RKO (cell line): Measurements from ENCODE around the gene ADD3.
"Not testable (repeated sequence)": the region's sequence is repeated elsewhere in the genome, so short reads cannot be mapped to it uniquely, and the experiment has no call there.

Experiments used
- DNase-seq: peaks from one replicate; pipeline ENCODE4 v3.0.0-alpha.2; 2016; ENCODE audit warnings: low spot score

The ADD3 gene

DNA sequence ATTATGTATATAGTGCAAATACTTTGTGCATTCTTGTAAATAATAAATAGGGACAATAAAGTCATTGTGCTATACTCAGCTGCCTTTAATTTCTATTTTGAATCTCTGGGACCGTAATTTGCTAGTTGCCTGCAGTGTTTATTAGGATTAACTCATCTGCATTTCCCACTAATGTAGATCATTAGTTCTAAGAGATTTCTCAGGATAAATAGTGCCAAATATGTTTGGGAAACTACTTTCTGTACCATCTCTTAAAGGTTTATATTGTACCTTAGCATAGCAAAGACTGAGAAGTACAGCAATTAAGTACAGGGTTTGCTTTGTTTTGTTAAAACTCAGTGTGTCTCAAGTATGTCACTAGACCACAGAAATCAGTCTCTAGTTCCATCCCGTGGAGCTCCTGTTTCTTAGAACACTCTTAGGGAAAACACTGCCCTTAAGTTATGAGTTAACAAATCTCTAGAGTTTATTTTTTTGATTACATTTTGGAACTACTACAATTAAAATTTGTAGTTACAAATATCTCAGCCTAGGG is 26.0 kb downstream of the ADD3 start:
- DNase-seq = no peak

DNA sequence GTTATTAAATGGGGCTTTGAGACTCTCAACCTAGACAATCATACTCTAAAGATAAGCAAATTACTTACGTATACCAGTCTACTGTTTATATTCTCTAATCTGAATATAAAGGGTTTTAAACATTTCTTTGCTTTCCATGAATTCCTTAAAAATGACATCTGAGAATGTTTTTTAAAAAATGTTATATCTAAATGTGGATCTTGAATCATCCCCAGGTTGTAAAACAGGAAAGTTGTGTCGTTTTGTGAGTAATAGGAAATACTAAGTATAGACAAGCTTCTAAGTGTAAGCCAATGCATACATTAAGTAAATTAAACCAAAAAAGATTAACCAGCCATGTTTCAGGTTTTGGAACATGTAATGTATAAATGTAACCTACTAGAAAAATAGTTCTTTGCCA is 26.8 kb downstream of the ADD3 start:
- no peak for DNase-seq

DNA sequence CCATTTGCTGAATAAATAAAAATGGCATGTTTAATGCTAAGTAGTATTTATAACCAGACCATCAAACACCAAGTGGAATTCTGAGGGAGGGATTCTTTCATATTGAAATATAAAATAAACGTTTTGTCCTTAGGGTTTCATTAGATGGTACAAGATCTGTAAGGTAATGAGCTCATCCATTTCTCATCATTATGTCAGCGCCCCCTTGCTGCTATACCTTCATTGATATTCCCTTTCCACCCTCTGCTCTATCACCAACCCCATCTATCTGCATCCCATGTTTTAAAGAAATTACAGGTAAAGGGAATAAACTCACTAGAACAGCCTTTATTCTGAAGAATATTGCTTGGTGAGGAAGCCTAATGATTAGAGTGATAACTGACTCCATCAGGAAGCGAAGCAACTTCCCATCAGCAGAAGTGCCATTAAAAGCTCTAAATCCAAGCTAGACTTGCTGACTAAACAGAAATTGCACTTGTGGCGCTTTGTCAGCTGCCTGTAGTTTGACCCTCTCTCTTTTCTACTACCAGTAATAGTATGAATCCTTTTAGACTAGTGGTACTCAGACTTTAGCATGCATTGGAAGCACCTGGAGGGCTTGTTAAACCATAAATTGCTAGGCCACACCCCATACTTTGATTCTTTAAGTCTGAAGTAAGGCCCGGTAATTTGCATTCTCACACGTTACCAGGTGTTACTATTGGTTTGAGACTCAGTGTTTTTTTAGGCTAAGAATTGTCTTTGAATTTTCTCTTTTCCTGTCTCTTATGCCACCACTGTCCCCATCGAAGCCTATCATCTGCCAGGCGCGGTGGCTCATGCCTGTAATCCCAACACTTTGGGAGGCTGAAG is 27.5 kb downstream of the ADD3 start:
- DNase-seq = no peak

DNA sequence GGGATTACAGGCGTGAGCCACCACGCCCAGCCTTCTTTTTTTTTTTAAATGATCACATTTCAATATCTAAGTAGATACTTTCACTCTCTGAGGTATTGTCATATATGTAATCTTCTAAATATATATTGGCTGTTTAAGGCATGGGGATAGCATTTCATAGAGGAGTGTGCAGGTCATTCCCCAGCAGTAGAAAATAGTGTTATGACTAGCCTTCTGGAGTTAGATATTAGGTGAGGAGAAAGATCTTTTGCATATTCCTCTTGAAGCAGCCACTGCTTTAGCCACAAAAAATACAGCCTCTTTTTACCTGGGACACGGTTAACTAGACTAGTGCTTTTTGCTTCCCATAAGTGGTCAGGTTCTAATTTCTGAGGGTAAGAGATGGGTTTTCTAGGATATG is 28.9 kb downstream of the ADD3 start:
- DNase-seq = no peak

GRCh38 chr10:110039254-110039653 is 31.5 kb downstream of the ADD3 start:
- DNase-seq = no peak

DNA sequence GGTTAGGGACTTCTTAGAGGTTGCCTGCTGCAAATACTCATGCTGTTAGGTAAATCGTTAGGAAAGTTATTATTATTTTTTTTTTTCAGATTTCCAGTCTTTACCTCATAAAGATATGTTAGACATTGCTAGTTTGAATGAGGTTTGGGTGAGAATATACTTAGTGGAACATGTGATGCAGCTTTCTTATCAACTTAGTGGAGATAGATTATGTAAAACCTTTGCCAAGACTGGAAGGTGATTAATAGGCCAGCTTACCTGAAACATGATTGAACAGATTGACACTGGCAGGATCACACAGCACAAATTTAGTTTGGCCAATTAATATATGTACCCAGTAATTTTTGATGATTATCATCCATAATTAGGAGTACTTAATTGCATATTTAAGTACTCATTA is 32.3 kb downstream of the ADD3 start:
- DNase-seq = no peak

- DNase-seq = no peak
Observed at GRCh38 chr10:110040767-110041478, 33.1 kb downstream of the ADD3 start.

DNA sequence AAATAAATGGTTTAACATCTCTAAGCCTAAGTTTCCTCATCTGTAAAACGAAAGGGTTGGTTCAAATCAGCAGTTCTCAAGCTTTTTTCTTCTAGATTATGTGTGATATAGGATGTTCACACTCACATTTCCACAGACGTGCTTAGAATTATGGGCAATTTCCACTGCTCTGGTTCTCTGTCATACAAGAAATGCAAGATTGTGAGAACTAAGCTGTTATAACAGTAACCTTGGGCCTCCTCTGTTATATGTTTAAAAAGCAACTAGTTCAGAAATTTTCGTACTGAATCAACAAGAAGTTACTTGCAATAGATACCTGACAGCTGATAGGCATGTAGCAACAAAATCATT is 33.7 kb downstream of the ADD3 start:
- no peak for DNase-seq

DNA sequence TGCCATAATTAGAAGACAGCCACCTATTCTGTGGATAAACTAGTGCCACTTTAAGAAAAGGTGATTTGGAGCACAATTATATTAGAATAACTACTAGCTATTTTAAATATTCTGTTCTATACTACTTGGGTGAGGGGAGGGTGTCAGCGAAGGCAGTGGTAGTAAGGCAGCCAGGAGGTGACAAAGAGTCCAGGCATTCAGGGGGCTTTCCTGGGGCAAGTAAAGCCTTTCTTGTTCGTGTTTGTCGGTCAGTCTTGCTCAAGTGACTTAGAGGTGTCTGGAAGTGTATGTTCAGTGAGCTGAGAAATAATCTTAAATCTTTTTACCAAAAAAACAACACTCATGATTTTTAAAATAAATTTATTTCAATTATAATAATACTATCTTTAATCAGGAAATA is 34.4 kb downstream of the ADD3 start:
- DNase-seq = no peak

GRCh38 chr10:110042891-110043290 is 35.1 kb downstream of the ADD3 start:
- DNase-seq = no peak

GRCh38 chr10:110044681-110045080 is 36.9 kb downstream of the ADD3 start:
- no peak for DNase-seq

DNA sequence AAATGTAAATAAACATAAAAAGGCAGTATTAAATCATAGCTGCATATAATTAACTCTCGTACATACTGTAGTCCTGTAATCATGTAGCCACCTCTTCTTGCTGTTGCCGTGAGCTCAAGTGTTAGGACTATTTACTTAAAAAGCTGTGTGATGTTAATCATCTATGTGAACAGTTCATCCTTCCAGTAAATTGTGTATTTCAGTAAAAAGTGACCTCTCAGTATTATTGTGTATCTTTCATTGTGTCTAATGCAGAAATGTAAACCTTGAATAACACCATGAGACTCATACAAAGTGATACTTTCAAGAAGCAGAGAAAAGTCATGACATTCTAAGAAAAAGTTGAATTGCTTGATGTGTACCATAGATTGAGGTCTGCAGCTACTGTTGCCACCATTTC is 38.0 kb downstream of the ADD3 start:
- DNase-seq = no peak

GRCh38 chr10:110048145-110048544 is 40.4 kb downstream of the ADD3 start:
- not testable (repeated sequence) for DNase-seq

- no peak for DNase-seq
Observed at GRCh38 chr10:110048781-110049180, 41.0 kb downstream of the ADD3 start.

- DNase-seq = not testable (repeated sequence)
Observed at GRCh38 chr10:110049889-110050591, 42.3 kb downstream of the ADD3 start.

DNA sequence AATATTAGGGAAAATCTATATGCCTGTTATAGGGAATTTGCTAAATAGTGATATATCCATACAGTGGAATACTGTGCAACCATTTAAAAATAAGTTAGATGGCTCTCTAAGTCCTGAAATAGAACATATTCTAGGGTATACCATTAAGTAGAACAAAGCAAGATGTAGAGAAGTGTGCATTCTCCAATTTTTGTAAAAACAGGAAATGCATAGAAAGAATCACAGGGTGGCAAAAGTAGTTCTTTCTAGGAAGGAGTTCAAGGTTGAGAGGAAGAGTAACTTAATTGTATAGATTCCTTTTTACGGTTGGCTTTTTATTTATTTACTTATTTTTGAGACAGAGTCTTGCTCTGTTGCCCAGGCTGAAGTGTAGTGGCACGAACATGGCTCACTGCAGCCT is 43.7 kb downstream of the ADD3 start:
- no peak for DNase-seq

- DNase-seq = no peak
Observed at GRCh38 chr10:110052916-110053315, 45.1 kb downstream of the ADD3 start.

DNA sequence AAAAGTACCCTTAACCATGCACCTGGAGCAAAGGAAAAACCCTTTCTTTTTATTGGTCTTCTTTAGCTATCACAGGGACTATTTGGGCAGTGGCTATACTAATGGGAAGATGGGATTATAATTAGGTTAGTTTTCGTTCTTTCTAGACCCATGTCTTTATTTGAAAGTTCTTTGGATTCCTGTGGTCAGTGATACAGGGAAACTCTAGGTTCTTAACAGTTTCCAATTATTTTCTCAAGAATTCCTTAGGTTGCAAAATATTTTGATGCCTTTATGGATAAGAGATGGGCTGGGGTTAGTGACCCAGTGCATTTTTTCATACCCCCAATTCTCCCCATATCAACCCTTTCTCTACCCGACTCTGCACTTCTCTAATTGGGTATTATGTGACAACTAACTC is 49.0 kb downstream of the ADD3 start:
- DNase-seq = no peak

DNA sequence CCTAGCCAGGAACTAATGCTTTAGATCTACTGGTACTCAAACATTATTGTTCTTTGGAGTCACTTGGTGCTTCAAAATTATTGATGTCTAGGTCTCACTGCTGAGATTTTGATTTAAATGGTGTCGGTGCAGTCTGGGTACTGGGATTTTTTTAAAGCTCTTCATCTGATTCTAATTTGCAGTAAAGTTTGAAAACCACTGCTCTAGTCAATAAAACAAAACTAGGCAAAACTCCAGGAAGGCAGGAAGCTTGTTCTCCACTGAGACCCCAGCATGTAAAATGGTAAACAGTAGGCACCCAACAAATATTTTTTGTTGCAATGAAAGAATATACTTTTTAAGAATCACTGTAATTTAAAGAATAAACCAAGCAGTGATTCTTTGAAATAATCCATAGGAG is 49.7 kb downstream of the ADD3 start:
- DNase-seq = no peak

GRCh38 chr10:110058212-110058611 is 50.4 kb downstream of the ADD3 start:
- no peak for DNase-seq

- no peak for DNase-seq
Observed at GRCh38 chr10:110059925-110060324, 52.1 kb downstream of the ADD3 start.

DNA sequence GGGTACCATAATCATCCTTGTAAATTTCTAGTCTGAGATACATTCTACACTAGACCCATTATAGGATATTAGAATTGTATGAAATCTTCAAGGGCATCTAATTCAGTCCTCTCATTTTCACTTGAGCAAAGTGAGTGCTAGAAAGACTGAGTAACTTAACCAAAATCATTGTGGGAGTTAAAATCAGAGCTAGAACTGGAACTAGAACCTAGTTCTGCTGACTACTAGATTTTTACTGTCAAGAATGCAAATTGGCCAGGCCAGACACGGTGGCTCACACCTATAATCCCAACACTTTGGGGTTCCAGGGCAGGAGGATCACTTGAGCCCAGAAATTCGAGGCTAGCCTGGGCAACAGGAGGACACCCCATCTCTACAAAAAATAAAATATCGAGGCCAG is 53.9 kb downstream of the ADD3 start:
- DNase-seq = no peak

DNA sequence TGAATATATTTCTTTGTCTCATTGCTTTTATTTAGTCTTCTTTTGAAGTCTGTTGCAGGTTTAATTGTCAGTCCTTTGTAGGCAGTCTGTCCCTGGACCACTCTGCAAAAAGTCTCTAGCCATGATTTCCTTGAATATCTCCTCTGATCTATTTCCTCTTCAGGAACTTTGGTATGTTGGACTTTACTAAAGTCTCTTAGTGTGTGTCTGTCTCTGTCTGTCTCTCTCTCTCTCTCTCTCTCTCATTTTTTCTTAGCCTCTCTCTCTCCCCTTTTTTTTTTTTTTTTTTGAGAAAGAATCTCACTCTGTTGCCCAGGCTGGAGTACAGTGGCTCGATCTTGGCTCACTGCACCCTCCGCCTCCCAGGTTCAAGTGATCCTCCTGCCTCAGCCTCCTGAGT is 57.5 kb downstream of the ADD3 start:
- DNase-seq = no peak
